Right lobe of liver (tissue), 6 donors: Measurements from ENCODE around the gene CREM. TPM values are rescaled to one million over a fixed set of nuclear protein-coding genes. Genes with fewer than 3 reads are reported as not detected.

Experiments used
- ATAC-seq, 4 donors: fragments of 200-7000 bp; cut with Tn5 transposase; one replicate each; pipeline ENCODE4 v1.9.1; 2020; ENCODE audit warnings: mild to moderate bottlenecking in 4 of 4, moderate library complexity in 4 of 4
- DNase-seq, 3 donors: peaks; one replicate each; pipeline ENCODE4 v3.0.0-alpha.2; 2020
- H3K27ac ChIP-seq, 3 donors: fragments of 200-600 bp; one replicate each; pipeline ENCODE4 v1.8.0; 2022
- H3K27me3 ChIP-seq, 2 donors: fragments of 200-600 bp; one replicate each; pipeline ENCODE4 v1.8.0; 2022
- H3K36me3 ChIP-seq, 4 donors: fragments of 200-600 bp; sonication (generic) in 1 of 4; one replicate each; pipeline versions ENCODE4 v1.5.1 to v1.8.0; 2017 to 2022; ENCODE audit warnings: control low read depth in 1 of 4
- H3K4me1 ChIP-seq, 4 donors: fragments of 200-600 bp; sonication (generic) in 1 of 4; one replicate each; pipeline versions ENCODE4 v1.5.1 to v1.8.0; 2017 to 2022; ENCODE audit warnings: control low read depth in 1 of 4
- H3K4me3 ChIP-seq, 3 donors: fragments of 200-600 bp; one replicate each; pipeline ENCODE4 v1.8.0; 2022
- H3K9me3 ChIP-seq, 4 donors: fragments of 200-600 bp; sonication (generic) in 1 of 4; one replicate each; pipeline versions ENCODE4 v1.5.1 to v1.8.0; 2017 to 2022; ENCODE audit warnings: control low read depth in 1 of 4
- CTCF ChIP-seq, 4 donors: fragments of 200-600 bp in 3 of 4; fragments of 450-650 bp in 1 of 4; IDR thresholded peaks; one replicate each; pipeline versions ENCODE4 v1.5.1 to v1.8.0; 2016 to 2022; ENCODE audit warnings: antibody characterized with exemption in 4 of 4, mild to moderate bottlenecking in 2 of 4
- POLR2A ChIP-seq: fragments of 450-650 bp; IDR thresholded peaks from one replicate; pipeline ENCODE4 v1.6.1; 2017; ENCODE audit warnings: antibody characterized with exemption, mild to moderate bottlenecking
- WGBS: methylation state at CpG from one replicate; pipeline ENCODE4 v1.1.6; 2018; ENCODE audit warnings: low coverage, low lambda C conversion rate; ENCODE audit not compliant: insufficient coverage; ENCODE audit errors: missing lambda C conversion rate; 5-methylcytosine and 5-hydroxymethylcytosine counted together
- intact Hi-C, 2 donors: fragments of 100-400 bp; cut with DNase I; formaldehyde crosslinking; loops; one replicate each; pipeline versions ENCODE4 v1.11.2 to v1.14.1; 2022
- total RNA-seq, 6 experiments: library from RNA; depleted of rRNA in 2 of 6; stranded (reverse); fragments of >200 nt in 2 of 6; fragmentation: NEBNext Ultra II Directional in 3 of 6; extraction: Animal tissue kit (Norgen Biotek cat#: 25700) in 3 of 6; gene quantifications; one replicate each; pipeline versions ENCODE4 v1.1.0 to v1.2.4, GENCODE V29; 2016 to 2023
- donor health status: DM: no; HTN: yes; CAD: no.
- donor health status: DM: no; HTN: no; CAD: no.
- donor health status: DM: no; HTN: no; CAD: no.
- donor health status: DM: no; HTN: yes; CAD: no.
- donor health status: DM: no; HTN: yes; CAD: no.

The CREM gene
- total RNA-seq, 6 experiments from 2014 or later, result 16.3 to 34.1 (median 22.9) TPM

- intact Hi-C loops, result no loop called here
- 73% methylated on average over 2 of the region's 2 CpGs for WGBS
- Histone ChIP-seq H3K4me1 (no peaks in the 10 kb centered on the region), H3K4me3 (no peak overlapping the region), H3K27me3 (no peaks in the 10 kb centered on the region), H3K36me3 (no peaks in the 10 kb centered on the region), H3K9me3 (no peaks in the 10 kb centered on the region), H3K27ac (no peak overlapping the region)
- DNase-seq (no peak), ATAC-seq (no peak)
- TF ChIP-seq POLR2A, result no peak
Observed at GRCh38 chr10:35096312-35096711, 30.3 kb upstream of the CREM start.

GRCh38 chr10:35097510-35097909 is 29.1 kb upstream of the CREM start:
- no peak overlapping the region for H3K4me3 ChIP-seq
- TF ChIP-seq CTCF (IDR thresholded peaks at IDR 0.05), result no peak
- no peak for TF ChIP-seq POLR2A
- DNase-seq (no peak), ATAC-seq (no peak)
- H3K36me3 ChIP-seq, result no peaks in the 10 kb centered on the region
- H3K27ac ChIP-seq, result no peak overlapping the region
- intact Hi-C loops, result no loop called here
- H3K4me1 ChIP-seq, result no peaks in the 10 kb centered on the region
- no peaks in the 10 kb centered on the region for H3K27me3 ChIP-seq
- no CpG with 5 or more reads among the region's 1 CpG for WGBS
- H3K9me3 ChIP-seq, result no peaks in the 10 kb centered on the region

GRCh38 chr10:35103882-35104281 is 22.8 kb upstream of the CREM start:
- TF ChIP-seq POLR2A (no peak), CTCF (IDR thresholded peaks at IDR 0.05) (no peak)
- no peak overlapping the region for H3K4me3 ChIP-seq
- no peaks in the 10 kb centered on the region for H3K9me3 ChIP-seq
- H3K4me1 ChIP-seq, result no peaks in the 10 kb centered on the region
- ATAC-seq (no peak), DNase-seq (no peak)
- no peaks in the 10 kb centered on the region for H3K27me3 ChIP-seq
- intact Hi-C loops, result no loop called here
- 62% methylated on average over 7 of the region's 7 CpGs for WGBS
- no peaks in the 10 kb centered on the region for H3K36me3 ChIP-seq
- H3K27ac ChIP-seq, result no peak overlapping the region

GRCh38 chr10:35112571-35112970 is 14.1 kb upstream of the CREM start:
- Histone ChIP-seq H3K36me3 (no peaks in the 10 kb centered on the region), H3K9me3 (no peaks in the 10 kb centered on the region), H3K4me1 (no peaks in the 10 kb centered on the region), H3K4me3 (no peak overlapping the region), H3K27ac (no peak overlapping the region), H3K27me3 (no peaks in the 10 kb centered on the region)
- no peak for DNase-seq
- ATAC-seq, result no peak
- intact Hi-C loops, result no loop called here
- WGBS, result 69% methylated on average over 4 of the region's 4 CpGs
- no peak for TF ChIP-seq CTCF (IDR thresholded peaks at IDR 0.05)
- TF ChIP-seq POLR2A, result no peak

GRCh38 chr10:35119378-35119777 is 7.3 kb upstream of the CREM start:
- Histone ChIP-seq H3K27me3 (no peaks in the 10 kb centered on the region), H3K27ac (no peak overlapping the region), H3K4me1 (peaks cover 0 to 4% (median 0%) of the 10 kb centered on the region in 4 donors), H3K4me3 (no peak overlapping the region), H3K36me3 (no peaks in the 10 kb centered on the region), H3K9me3 (no peaks in the 10 kb centered on the region)
- no peak for ATAC-seq
- 100% methylated on average over 1 of the region's 1 CpG for WGBS
- no peak for TF ChIP-seq POLR2A
- TF ChIP-seq CTCF (IDR thresholded peaks at IDR 0.05), result no peak
- DNase-seq, result no peak
- intact Hi-C loops, result no loop called here
